ENCODE data around the gene PDLIM5.
A peak's percentile ranks its signal among the peaks of the same experiment; 100 is the strongest.

The PDLIM5 gene

DNA sequence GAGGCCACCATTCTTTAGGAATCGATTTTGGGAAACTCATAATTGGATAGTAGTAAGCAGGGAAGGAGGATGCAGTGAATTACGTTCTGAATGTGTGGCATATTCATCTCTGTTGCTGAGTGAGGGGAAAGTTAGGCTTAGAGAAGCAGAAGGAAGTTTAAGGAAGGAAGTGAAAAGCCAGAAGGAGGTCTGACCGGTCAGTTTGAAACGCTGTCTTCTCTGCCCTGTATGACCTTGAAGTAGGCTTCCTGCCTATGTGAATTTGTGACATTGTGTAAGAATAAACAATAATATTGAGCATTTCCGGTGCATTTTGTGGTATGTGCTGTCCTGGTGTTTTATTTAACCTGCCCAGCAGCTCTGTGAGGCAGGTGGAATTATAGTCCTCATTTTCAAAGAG lies 67.3 kb downstream of the PDLIM5 start:
- no peak for DNase-seq (ENCODE audit: low read depth)

DNA sequence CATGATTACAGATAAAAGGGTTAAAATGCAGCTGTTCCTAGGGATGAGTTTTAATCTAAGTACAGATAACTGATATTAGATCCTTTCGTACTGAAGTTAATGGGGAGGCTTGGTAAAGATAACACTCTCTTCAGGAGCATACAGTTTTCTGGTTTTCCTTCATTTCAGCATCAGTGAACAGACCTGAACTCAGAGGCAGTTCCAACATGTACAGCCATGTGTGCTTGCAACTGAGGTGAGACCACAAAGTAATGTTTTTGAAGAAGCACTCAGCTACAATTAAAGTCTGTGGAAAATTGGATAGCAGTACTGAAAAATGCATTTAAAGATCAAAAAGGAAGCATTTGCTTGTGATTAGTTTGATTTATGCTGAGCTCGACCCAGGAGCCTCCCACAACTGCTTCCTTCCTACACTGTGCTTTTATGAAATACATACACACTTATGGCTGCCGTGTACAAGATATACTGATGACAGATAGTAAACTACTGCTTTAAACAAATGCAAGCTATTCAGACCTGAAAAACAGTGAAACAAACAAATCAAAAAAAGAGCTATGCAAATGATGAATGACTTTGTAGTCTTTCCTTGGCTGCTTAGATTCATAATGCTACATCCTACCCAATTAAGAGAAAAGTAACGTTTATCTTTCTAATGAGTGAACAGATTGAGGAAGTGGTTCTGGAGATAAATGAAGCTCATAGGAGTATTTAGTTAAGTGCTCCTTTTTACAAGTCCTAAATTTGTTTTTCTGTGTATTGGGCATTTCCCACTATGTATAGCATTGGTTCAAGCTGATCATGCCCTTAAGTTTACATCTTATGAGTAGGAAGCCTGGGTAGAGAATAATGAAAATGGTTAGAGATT lies 68.4 kb downstream of the PDLIM5 start:
- DNase-seq (ENCODE audit: low read depth), result no peak
- TF ChIP-seq, protein P1, sequence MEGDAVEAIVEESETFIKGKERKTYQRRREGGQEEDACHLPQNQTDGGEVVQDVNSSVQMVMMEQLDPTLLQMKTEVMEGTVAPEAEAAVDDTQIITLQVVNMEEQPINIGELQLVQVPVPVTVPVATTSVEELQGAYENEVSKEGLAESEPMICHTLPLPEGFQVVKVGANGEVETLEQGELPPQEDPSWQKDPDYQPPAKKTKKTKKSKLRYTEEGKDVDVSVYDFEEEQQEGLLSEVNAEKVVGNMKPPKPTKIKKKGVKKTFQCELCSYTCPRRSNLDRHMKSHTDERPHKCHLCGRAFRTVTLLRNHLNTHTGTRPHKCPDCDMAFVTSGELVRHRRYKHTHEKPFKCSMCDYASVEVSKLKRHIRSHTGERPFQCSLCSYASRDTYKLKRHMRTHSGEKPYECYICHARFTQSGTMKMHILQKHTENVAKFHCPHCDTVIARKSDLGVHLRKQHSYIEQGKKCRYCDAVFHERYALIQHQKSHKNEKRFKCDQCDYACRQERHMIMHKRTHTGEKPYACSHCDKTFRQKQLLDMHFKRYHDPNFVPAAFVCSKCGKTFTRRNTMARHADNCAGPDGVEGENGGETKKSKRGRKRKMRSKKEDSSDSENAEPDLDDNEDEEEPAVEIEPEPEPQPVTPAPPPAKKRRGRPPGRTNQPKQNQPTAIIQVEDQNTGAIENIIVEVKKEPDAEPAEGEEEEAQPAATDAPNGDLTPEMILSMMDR (conservative IDR thresholded peaks at IDR 0.05; ENCODE audit: control insufficient read depth, insufficient read depth, low read depth, low read length), result no peak
- H3K4me3 ChIP-seq (ENCODE audit: control insufficient read depth, low read depth, low read length), result no peak overlapping the region

More for the DNA sequence above, 67.3 kb downstream of the PDLIM5 start:
- TF ChIP-seq, protein P1 (conservative IDR thresholded peaks at IDR 0.05; ENCODE audit: control insufficient read depth, insufficient read depth, low read depth, low read length), result no peak
- no peak overlapping the region for H3K4me3 ChIP-seq (ENCODE audit: control insufficient read depth, low read depth, low read length)

DNA sequence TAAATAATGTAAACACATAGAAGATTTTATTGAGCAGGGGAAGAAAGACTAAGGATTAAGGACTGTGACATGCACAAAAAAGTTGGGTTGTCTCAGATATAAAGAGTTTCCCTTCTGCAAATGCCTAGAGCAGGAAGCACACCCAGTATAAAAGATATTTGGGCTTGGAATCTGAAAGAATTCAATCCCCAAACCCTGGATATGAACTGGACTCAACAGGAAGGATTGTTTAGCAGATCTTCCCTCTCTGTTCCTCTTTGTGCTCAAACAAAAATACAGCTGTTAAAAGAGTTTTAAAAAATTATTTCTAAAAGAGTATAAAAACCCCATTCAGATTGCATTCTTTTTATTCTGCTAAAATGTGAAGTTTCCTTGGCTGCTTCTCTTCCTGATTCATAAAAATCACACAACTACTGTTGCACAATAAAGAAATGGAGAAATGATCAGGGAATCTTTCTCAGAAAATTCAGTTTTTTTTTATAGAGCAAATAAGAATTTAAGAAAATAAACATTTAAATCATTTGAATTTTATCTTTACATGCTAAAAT lies 71.4 kb downstream of the PDLIM5 start:
- peak; percentile 33 for DNase-seq (ENCODE audit: low read depth)
- TF ChIP-seq, protein P1 (conservative IDR thresholded peaks at IDR 0.05; ENCODE audit: control insufficient read depth, insufficient read depth, low read depth, low read length), result no peak
- no peak overlapping the region for H3K4me3 ChIP-seq (ENCODE audit: control insufficient read depth, low read depth, low read length)

DNA sequence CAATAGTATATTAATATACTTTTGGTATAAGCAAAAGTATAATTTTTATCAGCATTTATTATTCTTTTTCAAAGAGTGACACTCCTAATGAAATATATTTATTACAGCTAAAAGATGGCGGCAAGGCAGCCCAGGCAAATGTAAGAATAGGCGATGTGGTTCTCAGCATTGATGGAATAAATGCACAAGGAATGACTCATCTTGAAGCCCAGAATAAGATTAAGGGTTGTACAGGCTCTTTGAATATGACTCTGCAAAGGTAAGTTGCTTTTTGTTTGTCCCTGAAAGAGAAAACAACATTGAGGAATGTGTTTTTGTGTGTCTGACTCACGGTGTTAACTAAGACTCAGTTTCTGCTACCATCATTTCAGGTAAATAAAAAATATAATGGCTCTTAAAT lies 71.9 kb downstream of the PDLIM5 start:
- no peak overlapping the region for H3K4me3 ChIP-seq (ENCODE audit: control insufficient read depth, low read depth, low read length)
- TF ChIP-seq, protein P1 (conservative IDR thresholded peaks at IDR 0.05; ENCODE audit: control insufficient read depth, insufficient read depth, low read depth, low read length), result no peak
- DNase-seq (ENCODE audit: low read depth), result peak; percentile 52

DNA sequence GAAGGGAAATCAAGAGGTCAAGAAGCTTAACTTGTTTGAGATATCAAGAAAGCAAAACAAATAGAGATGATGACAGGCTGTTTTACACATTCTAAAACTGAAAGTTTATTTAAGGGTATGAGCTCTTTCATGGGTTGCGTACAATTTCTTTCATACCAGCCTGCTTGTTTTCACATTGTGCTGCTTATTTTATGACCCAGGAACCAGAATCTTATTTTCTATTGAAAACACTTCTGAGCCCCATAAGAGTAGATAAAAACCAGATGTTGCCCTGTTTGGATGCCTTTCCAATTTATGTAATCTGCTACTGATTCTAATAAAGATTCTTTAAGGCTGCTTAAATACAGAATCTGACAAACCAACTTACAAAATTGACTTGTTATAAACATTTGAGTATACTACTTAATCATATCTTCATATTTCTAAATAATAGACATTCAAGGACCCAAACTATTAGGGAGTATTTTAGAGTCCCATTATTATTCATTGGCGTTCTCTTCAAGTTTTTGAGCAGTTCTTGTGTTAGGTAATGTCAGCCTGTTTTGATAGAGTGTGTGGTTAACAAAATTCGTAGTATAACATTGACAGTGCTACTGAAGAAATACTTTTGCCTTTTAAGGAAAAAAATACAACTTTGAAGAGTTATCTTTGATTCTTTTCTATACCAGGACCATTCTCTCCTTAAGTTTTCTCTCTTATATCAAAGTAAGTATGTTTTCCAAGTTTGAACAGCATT lies 74.4 kb downstream of the PDLIM5 start:
- DNase-seq (ENCODE audit: low read depth), result peak; percentile 61
- TF ChIP-seq, protein P1 (conservative IDR thresholded peaks at IDR 0.05; ENCODE audit: control insufficient read depth, insufficient read depth, low read depth, low read length), result no peak
- no peak overlapping the region for H3K4me3 ChIP-seq (ENCODE audit: control insufficient read depth, low read depth, low read length)

DNA sequence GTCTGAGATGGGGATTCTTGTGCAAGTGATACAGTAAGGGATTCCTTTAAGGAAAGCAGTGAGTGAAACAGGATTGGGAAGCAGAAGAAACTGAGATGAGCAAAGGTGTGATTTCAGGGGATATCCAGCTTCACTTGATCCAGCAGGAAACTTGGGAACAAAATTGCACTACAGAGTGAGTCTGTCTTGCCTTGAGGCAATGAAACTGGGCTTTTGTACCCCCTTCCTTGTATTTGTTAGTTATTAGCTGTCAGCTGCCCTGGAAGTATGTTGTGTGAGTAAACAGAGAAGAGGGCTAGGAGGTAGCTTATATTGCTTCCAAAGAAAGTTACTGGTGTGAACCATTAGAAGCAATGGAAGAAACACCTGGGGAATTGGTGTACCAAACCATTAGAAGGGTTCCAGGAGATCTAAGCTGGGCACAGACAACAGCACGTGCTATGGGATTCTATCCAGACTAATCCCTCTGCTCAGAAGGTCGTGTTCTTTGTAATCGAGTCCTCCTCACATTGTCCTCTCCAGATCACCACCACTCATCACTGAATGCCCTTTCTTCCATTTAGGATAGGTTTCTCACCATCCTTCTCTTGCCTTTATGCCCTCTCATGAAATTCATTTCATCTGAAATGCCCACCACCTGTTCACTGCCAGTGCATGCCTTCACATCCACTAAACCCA lies 76.0 kb downstream of the PDLIM5 start:
- DNase-seq (ENCODE audit: low read depth), result no peak
- TF ChIP-seq, protein P1 (conservative IDR thresholded peaks at IDR 0.05; ENCODE audit: control insufficient read depth, insufficient read depth, low read depth, low read length), result no peak
- H3K4me3 ChIP-seq (ENCODE audit: control insufficient read depth, low read depth, low read length), result no peak overlapping the region

Measured in fibroblast of mammary gland (primary cell).